ENCODE measurements around the gene TPCN2.

Gene TPCN2

GRCh38 chr11:69114811-69115523, 66.2 kb downstream of the TPCN2 start:
- DNase-seq = no peak

- no peak for DNase-seq
Measured at GRCh38 chr11:69115586-69116560, 67.1 kb downstream of the TPCN2 start.

GRCh38 chr11:69116671-69117070, 67.9 kb downstream of the TPCN2 start:
- no peak for DNase-seq

DNA sequence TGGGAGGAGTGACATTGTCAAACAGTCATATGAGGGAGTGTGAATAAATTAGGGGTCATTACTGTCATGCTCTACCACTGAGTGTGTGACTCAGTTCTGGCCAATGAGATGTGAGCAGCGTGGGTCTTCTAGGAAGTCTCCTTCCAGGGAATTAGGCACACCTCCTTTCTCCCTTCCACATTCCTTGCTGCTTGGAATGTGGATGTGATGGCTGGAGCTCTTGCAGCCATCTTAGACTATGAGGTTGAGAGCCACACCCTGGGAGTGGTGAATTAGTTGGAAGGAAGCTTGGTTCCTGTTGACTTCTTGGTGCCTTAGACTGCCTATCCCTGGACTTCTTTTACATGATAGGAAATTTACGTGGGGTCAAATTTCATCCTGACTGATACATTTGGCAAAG, 70.5 kb downstream of the TPCN2 start:
- DNase-seq = no peak

DNA sequence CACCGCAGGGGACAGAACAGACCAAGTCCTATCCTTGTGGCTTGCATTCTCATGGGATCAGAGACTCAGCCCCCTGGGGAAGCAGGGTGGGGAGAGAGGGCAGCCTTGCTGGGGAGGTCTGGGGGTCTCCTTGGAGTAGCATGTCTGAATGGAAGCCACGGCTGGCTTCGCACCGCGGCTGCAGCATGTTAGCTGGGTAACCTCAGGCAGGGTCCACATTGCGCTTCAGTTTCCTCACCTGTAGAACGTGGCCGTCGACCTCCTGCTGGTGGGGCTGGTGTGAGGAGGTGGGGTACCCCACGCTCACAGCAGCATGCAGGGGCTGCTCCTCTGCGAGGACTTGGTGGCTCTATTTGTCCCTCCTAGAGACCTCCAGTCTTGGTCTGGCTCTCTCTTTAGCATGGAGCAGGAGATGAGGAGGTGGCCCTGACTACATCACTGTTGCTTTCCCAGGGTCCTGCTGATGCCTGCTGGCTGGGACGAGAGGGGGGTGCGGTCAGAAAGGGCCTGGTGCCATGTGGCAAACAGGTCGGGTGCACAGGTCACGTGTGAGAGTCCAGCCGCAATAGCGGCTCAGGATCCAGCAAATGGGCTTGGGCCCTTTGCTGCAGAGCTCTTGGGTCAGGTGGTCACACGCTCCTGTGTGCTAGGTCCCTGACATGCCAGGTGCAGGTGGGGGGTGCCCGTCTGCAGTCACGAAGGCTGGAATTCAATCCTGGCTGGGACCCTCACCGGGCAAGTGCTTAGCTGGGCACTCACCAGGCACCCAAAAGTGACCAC, 71.6 kb downstream of the TPCN2 start:
- DNase-seq = no peak

GRCh38 chr11:69121021-69121420, 72.3 kb downstream of the TPCN2 start:
- no peak for DNase-seq

- no peak for DNase-seq
Measured at GRCh38 chr11:69121621-69122325, 73.0 kb downstream of the TPCN2 start.

DNA sequence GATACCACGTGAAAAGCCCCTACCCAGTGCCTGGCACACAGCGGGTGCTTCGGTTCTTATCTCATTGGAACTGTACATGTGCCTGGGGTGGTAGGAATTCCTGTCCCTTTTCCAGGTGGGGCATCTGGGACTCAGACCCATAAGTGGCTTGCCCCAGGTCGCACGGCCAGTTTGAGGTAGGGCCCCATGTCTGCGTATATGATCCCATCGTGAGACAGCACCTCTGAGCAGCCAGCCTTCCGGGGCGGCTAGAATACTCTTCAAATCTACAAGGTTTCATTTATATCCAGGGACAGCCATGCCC, 73.5 kb downstream of the TPCN2 start:
- DNase-seq = no peak

DNA sequence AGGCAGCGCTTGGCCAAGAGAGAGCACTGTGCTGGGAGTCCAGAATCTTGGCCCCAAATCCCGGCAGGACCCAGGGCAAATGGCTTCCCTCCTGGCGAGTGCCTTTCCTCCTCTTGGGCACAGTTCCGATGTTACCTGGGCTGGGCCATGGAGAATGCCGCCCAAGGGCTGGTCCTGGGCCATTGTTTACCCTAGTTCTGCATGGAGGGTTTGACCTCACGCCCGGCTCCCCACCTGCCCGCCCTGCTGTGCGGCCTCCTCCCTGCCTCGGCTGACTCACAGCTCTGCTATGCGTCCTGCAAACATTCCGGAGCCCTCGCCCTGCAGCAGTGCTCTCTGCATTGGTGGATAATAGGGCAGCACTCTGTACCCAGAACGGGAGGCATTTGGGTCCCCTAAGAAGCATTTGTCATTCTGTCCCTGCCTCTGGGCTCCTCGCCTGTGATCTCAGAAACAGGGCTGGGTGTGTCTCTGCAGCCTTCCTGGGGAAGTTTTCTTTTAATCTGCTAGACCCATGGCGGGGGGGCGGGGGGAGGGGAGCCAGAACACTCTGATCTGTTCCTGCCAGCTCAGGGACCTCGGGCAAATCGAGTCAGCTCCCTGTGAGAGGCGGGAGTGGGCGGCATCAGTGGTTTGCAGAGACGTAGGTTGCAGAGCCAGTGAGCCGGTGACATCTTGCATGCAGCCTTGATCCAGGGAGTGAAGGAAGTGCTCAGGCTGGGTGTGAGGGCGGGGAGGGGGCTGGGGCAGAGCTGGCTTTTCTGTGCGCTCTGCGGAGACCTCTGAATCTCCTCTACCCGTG, 74.1 kb downstream of the TPCN2 start:
- DNase-seq = peak; percentile 10

GRCh38 chr11:69123593-69124545, 75.1 kb downstream of the TPCN2 start:
- no peak for DNase-seq

DNA sequence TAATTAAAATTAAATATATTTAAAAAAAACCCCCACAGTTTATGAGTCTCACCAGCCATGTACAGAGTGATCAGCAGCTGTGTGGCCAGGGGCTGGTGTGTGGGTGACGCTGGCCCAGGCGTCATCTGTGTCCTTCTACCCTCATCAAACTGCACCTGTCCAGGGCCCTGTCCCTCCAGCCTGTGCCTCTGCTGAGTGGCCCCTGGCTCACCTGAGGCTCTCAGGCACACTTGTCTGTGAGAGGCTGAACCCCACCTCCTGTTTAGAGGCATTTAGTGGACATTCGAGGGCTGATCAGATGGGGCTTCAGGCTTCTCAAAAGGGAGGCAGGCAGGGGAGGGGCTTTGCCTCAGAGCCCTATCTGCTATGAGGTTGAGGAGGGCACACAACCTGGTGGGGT, 77.1 kb downstream of the TPCN2 start:
- DNase-seq = no peak

DNA sequence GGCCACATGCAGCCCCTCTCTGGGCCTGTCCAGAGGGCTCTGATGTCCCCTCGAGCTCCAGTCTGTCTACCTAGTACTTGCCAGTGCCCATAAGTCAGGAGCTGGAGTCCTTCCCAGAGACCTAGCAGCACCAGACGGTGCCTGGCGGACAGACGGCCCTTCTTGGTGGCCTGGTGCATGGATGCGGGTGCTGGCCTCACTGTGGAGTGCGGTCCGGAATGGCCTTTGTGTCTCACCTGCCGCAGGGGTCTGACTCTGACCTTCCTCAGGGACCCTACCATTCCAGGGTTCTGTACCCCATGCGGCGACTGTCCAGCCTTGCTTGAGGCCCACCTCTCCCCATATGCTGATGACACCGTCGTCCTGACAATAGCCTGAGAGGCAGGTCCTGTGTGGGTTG, 77.6 kb downstream of the TPCN2 start:
- no peak for DNase-seq

- DNase-seq = no peak
Measured at GRCh38 chr11:69127081-69127850, 78.5 kb downstream of the TPCN2 start.

GRCh38 chr11:69127884-69128283, 79.2 kb downstream of the TPCN2 start:
- DNase-seq = no peak

GRCh38 chr11:69129053-69129452, 80.3 kb downstream of the TPCN2 start:
- DNase-seq = no peak

- DNase-seq = no peak
Measured at GRCh38 chr11:69129647-69130046, 80.9 kb downstream of the TPCN2 start.

- no peak for DNase-seq
Measured at GRCh38 chr11:69130654-69131053, 81.9 kb downstream of the TPCN2 start.

- DNase-seq = no peak
Measured at GRCh38 chr11:69131121-69131566, 82.4 kb downstream of the TPCN2 start.

GRCh38 chr11:69131644-69132300, 83.0 kb downstream of the TPCN2 start:
- no peak for DNase-seq

Measured in T-helper 9 cell (primary cell).